ENCODE measurements around the gene FAM200C.
A peak's percentile ranks its signal among the peaks of the same experiment; 100 is the strongest.

The FAM200C gene

DNA sequence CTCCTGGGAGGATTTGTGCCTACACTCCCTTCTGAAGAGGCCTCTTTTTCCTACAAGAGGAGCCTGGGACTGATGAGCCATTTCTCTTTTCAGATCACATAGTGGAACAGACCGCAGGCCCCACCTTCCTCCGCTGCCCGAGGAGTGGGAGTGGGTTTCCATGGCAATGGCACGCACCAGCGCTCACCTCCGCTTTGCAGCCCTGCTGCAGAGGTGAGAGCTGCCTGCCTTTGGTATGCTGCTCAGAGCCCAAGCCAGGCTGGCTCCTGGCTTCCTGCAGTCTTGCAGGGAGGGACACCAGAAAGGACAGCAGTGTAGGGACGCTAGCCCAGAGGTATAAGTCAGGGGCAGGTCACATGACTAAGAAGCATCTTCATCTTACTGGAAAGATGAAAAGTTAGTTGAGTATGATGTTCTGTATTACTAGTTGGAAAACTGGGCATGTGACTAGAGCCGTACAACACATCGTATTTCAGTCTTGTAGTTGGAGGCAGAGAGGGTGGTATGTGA is 34.2 kb upstream of the FAM200C start:
- Histone ChIP-seq H3K9me3 (ENCODE audit: severe bottlenecking) (no peaks in the 10 kb centered on the region), H3K4me1 (ENCODE audit: insufficient read depth, poor library complexity, severe bottlenecking) (peaks cover 18% of the 10 kb centered on the region), H3K27me3 (ENCODE audit: insufficient read depth, poor library complexity, severe bottlenecking) (no peaks in the 10 kb centered on the region), H3K36me3 (ENCODE audit: low read depth) (peaks cover 6% of the 10 kb centered on the region), H3K4me3 (ENCODE audit: severe bottlenecking) (no peak overlapping the region), H3K27ac (ENCODE audit: poor library complexity, severe bottlenecking) (peak overlapping the region; percentile 10)
- TF ChIP-seq, protein P1, sequence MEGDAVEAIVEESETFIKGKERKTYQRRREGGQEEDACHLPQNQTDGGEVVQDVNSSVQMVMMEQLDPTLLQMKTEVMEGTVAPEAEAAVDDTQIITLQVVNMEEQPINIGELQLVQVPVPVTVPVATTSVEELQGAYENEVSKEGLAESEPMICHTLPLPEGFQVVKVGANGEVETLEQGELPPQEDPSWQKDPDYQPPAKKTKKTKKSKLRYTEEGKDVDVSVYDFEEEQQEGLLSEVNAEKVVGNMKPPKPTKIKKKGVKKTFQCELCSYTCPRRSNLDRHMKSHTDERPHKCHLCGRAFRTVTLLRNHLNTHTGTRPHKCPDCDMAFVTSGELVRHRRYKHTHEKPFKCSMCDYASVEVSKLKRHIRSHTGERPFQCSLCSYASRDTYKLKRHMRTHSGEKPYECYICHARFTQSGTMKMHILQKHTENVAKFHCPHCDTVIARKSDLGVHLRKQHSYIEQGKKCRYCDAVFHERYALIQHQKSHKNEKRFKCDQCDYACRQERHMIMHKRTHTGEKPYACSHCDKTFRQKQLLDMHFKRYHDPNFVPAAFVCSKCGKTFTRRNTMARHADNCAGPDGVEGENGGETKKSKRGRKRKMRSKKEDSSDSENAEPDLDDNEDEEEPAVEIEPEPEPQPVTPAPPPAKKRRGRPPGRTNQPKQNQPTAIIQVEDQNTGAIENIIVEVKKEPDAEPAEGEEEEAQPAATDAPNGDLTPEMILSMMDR (IDR thresholded peaks at IDR 0.05; ENCODE audit: poor library complexity, severe bottlenecking) = no peak
- ATAC-seq (ENCODE audit: low read depth) (peak; percentile 81), DNase-seq (ENCODE audit: low spot score) (peak; percentile 86)

DNA sequence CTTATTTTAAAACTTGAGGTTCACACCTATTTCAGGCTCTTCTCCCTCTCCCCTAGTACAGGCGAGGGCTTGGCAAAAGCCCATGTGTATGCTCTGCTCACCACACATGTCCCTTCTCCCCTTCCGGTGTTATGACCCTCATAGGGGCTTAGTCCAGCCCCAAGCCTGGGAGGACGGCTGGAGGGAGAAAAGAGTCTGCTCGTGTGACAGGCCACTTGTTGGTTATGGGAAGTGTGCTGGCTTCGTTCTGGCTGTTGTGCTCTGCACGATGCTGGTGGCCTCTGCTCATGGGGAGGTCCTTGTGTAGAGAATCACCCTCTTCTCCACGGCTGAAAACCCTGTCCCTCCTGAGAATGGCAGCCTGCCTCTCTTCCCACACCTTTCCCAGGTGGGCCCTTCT is 32.9 kb upstream of the FAM200C start:
- peaks cover 12% of the 10 kb centered on the region for H3K4me1 ChIP-seq (ENCODE audit: insufficient read depth, poor library complexity, severe bottlenecking)
- TF ChIP-seq, protein P1 (IDR thresholded peaks at IDR 0.05; ENCODE audit: poor library complexity, severe bottlenecking) = no peak

DNA sequence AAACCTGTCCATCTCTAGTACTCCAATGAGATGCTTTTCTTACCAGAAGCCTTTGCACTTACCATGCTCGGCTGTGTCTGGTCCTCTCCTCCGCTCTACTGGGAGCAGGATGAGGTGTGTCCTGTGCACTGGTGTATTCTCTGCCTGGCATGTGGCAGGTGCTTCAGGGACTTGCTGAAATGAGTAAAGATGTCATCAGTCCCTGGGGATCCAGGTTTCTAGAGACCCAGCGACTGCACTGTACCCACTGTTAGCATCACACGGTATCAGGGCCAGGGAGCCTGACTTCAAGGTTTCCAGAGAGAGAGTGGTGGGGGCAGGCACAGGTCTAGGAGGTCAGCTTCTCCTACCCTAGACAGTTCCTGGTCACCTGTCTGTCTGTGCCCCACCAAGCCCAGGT is 32.3 kb upstream of the FAM200C start:
- TF ChIP-seq, protein P1 (IDR thresholded peaks at IDR 0.05; ENCODE audit: poor library complexity, severe bottlenecking) = no peak
- Histone ChIP-seq H3K9me3 (ENCODE audit: severe bottlenecking) (no peaks in the 10 kb centered on the region), H3K4me3 (ENCODE audit: severe bottlenecking) (no peak overlapping the region), H3K36me3 (ENCODE audit: low read depth) (peaks cover 25% of the 10 kb centered on the region), H3K4me1 (ENCODE audit: insufficient read depth, poor library complexity, severe bottlenecking) (peaks cover 12% of the 10 kb centered on the region), H3K27ac (ENCODE audit: poor library complexity, severe bottlenecking) (no peak overlapping the region), H3K27me3 (ENCODE audit: insufficient read depth, poor library complexity, severe bottlenecking) (no peaks in the 10 kb centered on the region)
- ATAC-seq (ENCODE audit: low read depth) (no peak), DNase-seq (ENCODE audit: low spot score) (no peak)

More for the DNA sequence above, 32.9 kb upstream of the FAM200C start:
- DNase-seq (ENCODE audit: low spot score) (no peak), ATAC-seq (ENCODE audit: low read depth) (no peak)
- H3K36me3 ChIP-seq (ENCODE audit: low read depth) = peaks cover 19% of the 10 kb centered on the region
- no peaks in the 10 kb centered on the region for H3K27me3 ChIP-seq (ENCODE audit: insufficient read depth, poor library complexity, severe bottlenecking)
- H3K4me3 ChIP-seq (ENCODE audit: severe bottlenecking) = no peak overlapping the region
- H3K27ac ChIP-seq (ENCODE audit: poor library complexity, severe bottlenecking) = no peak overlapping the region
- H3K9me3 ChIP-seq (ENCODE audit: severe bottlenecking) = no peaks in the 10 kb centered on the region

DNA sequence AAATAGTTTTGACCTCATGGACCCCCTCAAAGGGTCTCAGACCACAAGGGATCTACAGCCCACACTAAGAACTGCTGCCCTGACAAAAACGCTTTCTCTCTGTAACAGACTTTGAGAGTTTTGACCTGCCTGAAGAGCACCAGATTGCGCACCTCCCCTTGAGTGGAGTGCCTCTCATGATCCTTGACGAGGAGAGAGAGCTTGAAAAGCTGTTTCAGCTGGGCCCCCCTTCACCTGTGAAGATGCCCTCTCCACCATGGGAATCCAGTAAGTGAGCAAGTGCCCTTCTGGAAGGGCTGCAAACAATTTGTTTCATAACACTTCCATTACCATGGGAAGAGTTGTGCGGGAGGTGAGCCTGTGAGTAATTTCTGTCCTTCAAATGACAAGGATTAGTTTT is 27.8 kb upstream of the FAM200C start:
- no peak overlapping the region for H3K4me3 ChIP-seq (ENCODE audit: severe bottlenecking)
- DNase-seq (ENCODE audit: low spot score) = no peak
- H3K27ac ChIP-seq (ENCODE audit: poor library complexity, severe bottlenecking) = no peak overlapping the region
- H3K36me3 ChIP-seq (ENCODE audit: low read depth) = peaks cover 71% of the 10 kb centered on the region
- H3K4me1 ChIP-seq (ENCODE audit: insufficient read depth, poor library complexity, severe bottlenecking) = peaks cover 23% of the 10 kb centered on the region
- H3K9me3 ChIP-seq (ENCODE audit: severe bottlenecking) = no peaks in the 10 kb centered on the region
- H3K27me3 ChIP-seq (ENCODE audit: insufficient read depth, poor library complexity, severe bottlenecking) = no peaks in the 10 kb centered on the region
- TF ChIP-seq, protein P1 (IDR thresholded peaks at IDR 0.05; ENCODE audit: poor library complexity, severe bottlenecking) = no peak
- no peak for ATAC-seq (ENCODE audit: low read depth)

DNA sequence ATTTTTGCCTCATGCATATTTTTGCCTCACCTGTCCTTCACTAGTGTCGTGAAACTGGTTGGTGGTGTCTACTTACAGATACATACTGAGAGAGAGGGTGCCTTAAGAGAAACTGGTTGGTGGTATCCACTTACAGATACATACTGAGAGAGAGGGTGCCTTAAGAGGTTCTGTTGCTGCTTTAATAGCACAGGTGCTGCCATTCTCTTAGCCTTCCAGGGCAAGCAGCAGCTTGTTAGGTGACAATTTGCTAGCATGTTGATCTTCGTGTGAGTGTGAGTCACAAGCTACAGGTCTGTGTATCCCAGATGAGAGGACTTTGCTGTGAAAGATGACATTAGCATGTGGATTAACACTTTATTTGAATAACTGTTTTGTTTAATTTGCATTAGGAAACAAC is 23.2 kb upstream of the FAM200C start:
- H3K4me3 ChIP-seq (ENCODE audit: severe bottlenecking) = peak overlapping the region; percentile 67
- H3K4me1 ChIP-seq (ENCODE audit: insufficient read depth, poor library complexity, severe bottlenecking) = peaks cover 39% of the 10 kb centered on the region
- DNase-seq (ENCODE audit: low spot score) (no peak), ATAC-seq (ENCODE audit: low read depth) (peak; percentile 28)
- TF ChIP-seq, protein P1 (IDR thresholded peaks at IDR 0.05; ENCODE audit: poor library complexity, severe bottlenecking) = no peak
- no peaks in the 10 kb centered on the region for H3K9me3 ChIP-seq (ENCODE audit: severe bottlenecking)
- peaks cover 60% of the 10 kb centered on the region for H3K36me3 ChIP-seq (ENCODE audit: low read depth)
- peak overlapping the region; percentile 62 for H3K27ac ChIP-seq (ENCODE audit: poor library complexity, severe bottlenecking)
- H3K27me3 ChIP-seq (ENCODE audit: insufficient read depth, poor library complexity, severe bottlenecking) = no peaks in the 10 kb centered on the region

Data from RWPE2 (cell line).